ENCODE results near the gene HS6ST1.

DNA sequence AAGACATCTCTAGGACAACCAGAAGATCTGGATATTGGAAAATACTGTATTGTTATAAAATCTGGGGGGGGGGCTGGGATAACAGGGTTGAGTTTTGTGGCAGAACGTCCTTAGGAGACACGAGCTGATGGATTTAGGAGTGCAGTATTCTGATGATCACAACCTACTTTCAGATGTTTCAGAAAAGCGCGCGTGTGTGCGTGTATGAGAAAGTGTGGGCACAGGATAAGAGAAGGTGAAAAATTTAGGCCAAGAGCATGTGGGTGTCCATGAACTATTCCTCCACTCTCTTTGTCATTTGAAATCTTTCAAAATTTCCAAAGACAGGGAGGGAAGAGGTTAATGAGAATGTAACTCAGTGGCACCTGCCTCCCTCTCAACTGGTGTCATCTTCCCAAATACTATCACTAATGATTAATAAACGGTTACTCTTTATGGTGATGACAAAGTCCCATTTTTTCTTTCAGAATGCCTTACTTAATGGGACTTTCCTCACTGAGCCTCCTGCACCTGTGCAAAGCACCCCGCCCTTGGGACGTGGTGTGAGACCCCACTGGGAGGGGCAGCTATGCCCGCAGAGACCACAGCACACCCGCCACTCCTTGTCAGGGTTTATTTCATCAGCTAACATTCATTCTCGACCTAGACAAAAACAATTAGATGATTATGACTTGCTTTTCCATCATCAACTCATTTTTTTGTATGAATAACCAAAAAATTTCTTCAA, 53.6 kb downstream of the HS6ST1 start:
- TF ChIP-seq CTCF (IDR thresholded peaks at IDR 0.05 in 4 of 5, conservative IDR thresholded peaks at IDR 0.05 in 1 of 5) (no peak), POLR2A (IDR thresholded peaks at IDR 0.05) (no peak)
